HG03280 (cell line): ENCODE measurements around the gene MAP3K6.

Experiments used
- ATAC-seq: cut with Tn5 transposase; IDR thresholded peaks from one replicate; pipeline ENCODE4 v1.9.1; 2021; ENCODE audit warnings: mild to moderate bottlenecking, moderate library complexity; ENCODE audit not compliant: unreplicated experiment

The MAP3K6 gene

DNA sequence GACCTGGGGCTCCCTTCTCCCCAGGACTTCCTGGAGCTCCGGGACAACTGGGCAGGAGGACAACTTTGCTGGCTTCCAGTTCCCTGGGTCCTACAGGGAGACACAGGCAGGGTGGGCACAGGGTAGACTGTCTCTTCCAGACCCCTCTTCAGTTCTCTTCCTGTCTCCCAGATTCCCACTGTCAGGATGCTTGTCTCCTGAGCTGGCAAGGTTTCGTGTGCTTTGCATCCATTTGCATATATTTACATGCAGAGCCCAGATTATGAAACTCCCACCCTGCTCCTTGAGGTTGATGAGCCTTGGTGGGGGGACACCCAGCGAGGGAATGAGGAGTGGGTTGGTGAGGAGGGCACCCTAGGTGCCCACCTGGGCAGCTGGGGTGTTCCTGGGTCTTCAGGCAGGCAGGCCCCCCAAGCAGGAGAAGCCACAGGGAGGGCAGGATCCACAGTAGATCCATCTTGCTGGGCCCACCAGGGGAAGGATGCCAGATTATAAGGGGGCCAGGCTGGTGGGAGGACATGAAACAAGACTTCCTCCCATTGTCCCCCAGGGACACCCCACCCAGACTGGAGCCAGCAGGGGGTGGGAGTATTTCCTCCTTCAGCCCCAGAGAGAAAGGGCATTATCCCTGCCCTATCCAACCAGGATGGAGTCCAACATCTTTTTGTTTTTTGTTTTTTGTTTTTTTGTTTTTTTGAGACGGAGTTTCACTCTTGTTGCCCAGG is 7.8 kb upstream of the MAP3K6 start, which contains the start of gene FCN3:
TSS of gene FCN3 (minus strand) at position 463 of the 725 bp plus-strand sequence. CDS start at position 457, 6 bp downstream.
- ATAC-seq, result no peak

DNA sequence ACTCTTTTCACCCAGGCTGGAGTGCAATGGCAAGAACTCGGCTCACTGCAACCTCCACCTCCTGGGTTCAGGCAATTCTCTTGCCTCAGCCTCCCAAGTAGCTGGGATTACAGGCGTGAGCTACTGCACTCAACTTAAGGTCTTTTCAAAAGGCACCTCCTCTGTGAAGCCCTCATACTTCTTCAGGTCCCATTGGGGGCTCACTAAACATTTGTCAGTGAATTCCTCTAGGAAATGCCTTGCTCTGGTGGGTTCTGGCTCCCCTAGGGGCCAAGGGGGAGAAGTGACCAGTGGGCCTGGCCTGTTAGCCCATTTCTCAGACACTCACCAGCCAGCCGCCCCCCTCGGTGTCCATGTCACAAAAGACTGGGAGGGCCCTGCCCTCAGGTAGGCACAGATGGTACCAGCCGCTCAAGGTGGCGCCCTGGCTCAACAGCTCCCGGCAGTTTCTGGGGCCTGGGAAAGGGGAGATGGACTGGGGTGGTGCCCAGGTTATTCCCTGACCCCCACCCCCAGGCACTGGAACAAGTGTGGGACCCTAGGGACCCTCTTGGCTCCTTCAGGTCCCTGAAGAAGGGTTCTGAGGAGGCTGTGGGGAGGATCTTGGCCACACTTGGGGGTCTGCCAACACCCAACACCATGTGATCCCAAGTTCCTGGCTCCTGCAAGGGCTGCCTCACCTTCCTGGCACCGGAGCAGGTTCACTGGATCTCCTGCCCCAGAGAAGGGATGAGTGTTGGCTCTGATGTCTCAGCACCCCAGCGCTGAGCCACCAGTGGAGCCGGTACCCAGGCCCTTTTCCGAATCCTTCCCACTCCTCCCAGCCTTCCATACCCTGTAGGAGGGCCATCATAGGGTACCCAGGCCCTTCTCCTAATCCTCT is 6.3 kb upstream of the MAP3K6 start:
- ATAC-seq, result no peak

DNA sequence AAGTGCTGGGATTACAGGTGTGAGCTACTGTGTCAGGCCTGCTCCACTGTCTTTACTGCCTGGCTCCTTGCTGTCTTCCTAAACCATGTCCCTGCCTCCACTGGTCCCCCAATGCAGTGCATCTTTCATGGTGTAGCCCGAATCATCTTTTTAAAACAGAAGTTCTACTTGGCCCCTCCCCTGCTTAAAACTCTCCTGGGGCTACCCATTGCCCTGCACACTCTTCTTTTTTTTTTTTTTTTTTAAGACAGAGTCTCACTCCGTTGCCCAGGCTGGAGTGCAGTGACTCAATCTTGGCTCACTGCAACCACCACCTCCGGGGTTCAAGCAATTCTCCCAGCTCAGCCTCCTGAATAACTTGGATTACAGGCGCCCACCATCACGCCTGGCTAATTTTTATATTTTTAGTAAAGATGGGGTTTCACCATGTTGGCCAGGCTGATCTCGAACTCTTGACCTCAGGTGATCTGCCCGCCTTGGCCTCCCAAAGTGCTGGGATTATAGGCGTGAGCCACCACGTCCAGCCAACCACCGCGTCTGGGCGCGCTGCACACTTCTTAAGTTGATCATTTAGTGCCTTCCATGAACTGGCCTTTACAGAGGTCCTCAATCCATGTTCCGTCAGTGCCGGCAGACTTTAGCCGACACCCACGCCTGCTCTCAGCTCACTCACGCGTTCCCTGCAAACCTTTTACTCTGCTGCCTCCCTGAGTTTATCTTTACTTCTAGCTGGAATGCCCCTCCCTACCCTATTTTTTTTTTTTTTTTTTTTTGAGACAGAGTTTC is 5.5 kb upstream of the MAP3K6 start:
- ATAC-seq, result no peak

DNA sequence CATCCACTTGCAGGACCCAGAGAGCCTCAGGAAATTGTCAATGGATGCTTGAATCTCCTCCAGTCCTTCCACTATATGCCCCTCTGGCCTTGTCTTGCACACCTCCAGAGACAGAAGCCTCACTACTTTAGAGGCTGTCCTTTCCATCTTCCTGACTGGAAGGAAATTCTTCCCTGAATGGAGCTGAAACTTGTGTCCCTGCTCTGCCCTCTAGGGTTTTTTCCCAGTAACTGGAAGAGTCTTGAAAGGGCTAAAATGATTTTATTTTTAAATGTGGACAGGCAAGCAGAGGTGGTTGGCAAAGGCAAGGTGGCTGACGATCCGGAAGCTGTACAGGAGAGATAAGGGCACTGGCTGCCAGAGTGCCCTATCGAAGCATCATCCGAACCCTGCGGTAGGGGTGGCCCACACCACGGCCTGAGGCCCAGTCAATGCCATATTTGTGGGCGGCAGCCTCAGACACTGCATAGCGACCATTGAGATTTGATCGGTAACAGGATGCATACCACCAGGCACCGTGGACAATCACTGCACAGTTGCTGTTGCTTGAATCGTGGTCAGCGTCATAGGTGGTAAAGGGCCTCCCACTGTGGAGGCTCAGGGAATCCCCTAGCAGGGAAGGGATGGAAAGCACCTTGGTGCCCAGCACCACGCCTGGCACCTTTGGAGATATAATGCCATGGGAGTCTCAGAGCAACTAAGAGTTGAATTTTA is 2.3 kb upstream of the MAP3K6 start:
- no peak for ATAC-seq

DNA sequence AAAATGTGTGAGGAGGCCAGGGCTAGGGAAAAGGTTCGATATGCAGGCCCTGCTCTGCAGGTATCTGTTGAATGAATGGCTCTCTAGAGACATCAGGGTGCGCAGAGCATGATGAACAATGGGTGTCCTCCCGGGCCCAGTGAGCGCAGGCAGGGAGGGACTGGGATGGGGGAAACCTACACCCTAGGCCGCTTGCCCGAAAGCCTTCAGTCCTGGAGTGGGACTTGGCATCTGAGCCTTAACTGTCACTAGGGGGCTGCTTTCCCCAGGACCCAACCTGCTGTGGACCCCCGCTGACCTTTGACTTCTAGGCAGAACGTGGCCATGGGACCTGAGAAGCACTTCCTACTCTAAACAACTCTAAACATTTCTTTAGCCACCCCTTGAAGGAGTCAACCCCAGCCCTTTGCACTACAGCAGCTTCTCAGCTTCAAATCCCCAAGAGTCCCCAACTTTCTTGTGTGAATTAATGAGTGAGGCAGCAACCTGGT is 444 bp upstream of the MAP3K6 start:
- no peak for ATAC-seq

DNA sequence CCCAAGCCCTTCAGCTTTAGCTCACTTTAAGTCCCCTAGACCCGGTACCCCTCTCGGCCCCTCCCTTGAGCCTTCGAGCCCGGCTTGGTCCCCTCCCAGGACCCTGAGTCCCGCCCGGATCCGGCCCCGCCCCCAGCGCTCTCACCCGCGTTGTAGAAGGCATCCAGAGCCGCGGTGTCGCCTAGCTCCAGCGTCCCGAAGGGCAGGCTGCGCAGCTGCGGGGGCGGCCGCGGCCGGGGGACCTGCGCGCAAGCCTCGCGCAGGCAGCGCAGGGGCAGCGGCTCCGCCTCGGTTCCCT is 699 bp downstream of the MAP3K6 start:
- no peak for ATAC-seq

DNA sequence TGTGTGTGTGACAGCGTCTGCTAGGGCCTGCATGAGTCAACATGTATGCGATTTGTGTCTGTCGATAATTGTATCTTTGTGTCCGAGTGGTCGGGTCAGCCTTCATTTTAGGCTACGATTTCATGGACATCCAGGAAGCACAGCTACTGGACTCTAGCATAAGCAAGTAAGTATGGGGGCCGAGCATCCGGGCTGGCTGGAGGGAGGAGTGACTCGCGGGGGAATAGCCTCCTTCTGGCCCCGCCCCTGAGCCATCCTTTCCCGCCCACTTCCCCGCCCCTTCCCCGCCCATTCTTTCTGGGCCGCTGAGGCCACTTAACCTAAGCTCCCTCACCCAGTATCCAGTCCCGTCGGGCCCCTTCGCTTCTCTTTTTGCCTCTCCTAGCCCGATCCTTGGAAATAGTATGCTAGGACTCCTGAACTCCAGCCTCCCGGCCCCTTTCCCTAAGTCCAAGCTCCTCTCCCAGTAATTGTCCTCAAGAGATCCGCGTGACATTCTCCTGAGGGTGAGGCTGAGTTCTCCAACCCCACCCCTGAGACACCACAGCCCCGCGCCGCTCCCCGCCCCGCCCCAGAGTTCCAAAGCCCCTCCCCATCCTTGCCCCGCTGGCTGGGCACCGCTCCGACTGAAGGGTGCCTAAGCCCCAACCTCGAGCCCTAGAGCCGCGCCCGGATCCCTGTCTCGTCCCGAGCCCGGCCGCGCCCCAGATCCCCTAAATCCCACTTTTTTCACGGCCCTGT is 1.2 kb downstream of the MAP3K6 start:
- ATAC-seq, result no peak

DNA sequence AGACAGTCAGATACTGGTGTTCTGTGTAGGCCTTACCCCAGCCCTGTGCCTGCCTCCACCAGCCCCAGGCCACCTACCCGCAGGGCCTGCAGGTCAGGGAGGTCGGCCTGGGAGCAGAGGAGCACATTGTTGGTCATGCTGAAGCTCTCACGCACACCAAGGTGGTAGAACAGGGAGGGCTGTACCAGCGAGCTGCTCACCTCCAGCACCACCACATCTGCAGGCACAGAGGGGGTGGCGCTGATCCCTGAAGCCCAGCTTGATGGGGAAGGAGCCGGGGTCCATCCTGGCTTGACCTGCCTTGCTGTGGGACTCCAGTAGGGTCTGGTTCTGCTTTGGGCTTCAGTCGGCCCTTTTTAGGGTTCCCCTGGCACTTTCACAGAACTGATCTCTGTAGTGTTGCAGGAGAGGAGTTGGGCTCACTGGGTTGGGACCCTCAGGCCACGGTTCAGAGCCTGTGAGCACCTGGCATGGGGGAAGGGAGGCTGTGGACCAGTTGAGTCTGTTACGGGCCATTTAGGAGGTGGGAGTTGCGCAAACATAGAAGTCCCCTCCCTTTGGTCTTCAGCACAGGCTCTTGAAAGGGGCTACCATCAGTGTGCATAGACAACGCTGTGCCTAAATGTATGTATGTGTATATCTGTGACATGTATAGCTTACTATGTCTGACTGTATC is 1.9 kb downstream of the MAP3K6 start:
- no peak for ATAC-seq

DNA sequence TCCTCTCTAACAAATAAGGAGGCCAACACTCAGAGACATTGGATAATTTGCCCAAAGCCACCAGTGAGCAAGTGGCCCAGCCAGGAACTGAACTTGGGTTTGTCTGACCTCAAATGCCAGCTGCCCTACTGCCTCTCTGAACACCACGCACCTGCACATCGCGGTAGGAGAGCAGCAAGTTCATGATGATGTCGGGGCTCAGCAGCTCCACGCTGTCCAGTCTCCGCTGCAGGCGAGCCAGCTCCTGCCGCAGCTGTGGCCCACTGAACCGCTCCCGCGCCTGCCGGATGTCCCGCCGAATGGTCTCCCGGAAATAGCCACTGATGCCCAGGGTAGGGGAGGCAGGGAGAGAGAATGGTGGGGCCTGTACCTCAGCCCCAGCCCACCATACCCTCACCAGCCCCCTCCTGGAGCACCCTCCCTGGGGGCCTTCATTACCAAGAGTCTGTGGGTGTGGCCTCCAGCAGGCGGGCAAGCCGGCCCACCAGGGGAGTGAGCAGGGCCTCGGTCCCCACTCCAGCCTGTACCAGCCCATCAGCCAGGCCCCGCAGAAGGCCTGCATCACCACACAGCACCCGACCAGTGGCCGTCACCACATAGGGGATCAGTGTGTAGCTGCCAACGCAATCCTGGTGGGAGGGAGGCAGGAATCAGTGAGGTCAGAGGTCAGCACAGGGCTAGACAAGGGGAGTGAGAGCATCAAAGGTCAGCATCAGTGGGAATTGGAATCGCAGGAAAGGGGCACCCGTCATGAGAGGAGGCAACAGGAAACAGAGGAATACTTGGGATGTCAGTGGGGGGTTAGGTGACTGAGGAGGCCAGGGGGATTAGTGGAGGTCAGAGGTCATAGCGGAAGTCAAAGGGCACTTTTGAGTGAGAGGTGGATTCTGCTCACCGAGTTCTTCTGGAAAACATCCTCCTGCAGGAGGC is 2.7 kb downstream of the MAP3K6 start:
- ATAC-seq, result no peak

DNA sequence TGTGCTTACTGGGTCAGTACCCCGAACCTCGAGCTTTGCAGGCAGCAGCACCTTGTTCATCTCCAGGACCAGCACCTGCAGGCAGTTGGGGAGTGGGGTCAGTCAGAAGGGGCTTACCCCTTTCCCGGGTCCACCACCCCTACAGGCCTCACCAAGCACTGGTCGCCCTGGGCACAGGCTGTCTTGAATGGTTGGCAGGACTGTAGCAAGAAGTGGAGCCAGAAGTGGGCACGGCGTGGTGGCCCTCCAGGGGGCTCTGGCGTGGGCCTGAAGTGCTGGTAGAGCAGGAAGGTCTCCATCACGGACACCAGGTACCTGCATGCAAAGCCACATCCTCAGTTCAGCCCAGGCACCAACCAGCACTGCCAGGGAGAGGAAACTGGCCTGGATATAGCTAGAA is 5.2 kb downstream of the MAP3K6 start:
- no peak for ATAC-seq

DNA sequence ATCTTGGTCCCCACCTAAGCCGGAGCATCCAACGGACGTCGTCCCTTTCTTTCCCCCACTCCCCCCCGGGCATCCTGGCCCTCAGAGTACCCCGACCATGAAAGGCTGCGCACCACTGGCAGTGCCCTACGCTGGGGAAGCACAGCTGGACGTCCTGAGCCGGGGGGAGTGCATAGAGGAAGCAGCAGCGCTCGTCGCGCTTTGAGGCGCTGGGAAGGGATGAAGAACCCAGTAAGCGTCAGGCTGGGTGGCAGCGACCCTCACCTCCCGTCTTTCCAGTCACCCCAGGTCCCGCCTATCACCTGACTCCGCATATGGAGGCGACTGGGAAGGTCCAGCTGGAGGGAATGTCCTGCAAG is 5.7 kb downstream of the MAP3K6 start:
- ATAC-seq, result no peak

DNA sequence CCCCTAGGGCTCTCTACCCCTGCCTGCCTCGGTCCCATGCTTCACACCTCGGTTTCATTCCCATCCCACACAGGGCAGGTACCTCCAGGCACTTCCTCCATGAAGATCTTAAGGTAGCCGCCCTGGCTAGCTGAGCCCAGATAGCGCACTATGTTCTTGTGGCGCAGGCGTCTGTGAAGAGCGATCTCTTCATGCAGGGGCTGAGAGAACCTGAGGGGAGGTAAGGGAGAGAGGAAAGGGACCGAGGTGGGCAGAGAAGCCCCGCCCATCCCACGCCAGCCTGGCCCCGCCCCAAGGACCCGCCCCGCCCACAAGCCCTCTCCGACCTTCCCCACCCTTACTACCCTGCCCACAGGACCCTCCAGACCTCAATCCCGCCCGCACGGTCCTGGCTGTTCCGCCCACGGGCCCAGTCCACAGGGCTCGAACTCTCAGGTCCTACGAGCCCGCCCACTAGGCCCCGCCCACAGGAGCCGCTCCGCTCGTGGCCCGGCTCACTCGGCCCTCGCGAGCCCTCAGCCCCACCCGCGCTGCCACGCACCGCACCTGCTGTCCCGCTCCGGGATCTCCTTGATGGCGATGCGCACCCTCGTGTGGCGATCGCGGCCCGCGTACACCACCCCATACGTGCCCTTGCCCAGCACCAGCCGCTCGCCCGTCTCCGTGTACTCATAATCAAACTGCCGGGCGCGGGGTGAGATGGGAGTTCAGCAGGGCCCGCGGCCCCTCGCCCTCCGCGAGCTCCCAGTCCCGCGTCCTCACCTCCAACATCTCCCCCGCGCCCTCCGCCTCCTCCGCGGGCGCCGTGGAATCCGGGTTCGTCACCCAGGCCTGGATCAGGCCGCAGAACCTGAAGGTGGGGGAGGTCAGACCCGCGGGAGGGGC is 6.4 kb downstream of the MAP3K6 start:
- ATAC-seq, result no peak

DNA sequence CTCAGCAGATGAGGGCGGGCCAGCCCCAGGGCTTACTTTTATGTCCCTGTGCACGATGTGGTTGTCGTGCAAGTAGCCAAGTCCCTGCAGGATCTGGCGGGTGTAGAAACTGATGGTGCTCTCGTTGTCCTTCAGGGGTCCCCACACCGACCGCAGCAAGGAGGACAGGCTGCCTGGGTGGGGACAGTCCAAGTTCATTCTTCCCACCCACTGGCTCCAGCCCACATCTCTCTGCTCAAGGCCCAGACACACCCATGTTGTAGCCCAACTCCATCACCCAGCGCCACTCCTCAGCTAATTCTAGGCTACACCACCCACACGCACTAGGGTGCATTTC is 7.0 kb downstream of the MAP3K6 start:
- no peak for ATAC-seq

DNA sequence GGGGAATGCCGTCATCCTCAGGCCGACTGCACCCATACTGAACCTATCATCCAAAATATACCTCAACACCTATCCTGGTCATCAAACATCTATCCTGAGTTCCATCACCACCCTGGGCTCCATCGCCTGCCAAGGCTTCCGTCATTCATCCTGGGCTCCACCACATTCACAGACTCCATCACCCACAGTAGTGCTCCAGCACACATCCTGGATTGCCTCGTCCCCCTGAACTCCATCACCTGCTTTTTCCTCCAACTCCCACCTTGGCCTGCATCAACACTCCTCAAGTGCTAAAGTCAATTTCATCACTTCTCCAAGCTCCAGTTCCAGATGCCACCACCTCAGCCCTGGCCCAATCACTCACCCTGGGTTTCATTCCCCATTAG is 7.8 kb downstream of the MAP3K6 start:
- ATAC-seq, result no peak

DNA sequence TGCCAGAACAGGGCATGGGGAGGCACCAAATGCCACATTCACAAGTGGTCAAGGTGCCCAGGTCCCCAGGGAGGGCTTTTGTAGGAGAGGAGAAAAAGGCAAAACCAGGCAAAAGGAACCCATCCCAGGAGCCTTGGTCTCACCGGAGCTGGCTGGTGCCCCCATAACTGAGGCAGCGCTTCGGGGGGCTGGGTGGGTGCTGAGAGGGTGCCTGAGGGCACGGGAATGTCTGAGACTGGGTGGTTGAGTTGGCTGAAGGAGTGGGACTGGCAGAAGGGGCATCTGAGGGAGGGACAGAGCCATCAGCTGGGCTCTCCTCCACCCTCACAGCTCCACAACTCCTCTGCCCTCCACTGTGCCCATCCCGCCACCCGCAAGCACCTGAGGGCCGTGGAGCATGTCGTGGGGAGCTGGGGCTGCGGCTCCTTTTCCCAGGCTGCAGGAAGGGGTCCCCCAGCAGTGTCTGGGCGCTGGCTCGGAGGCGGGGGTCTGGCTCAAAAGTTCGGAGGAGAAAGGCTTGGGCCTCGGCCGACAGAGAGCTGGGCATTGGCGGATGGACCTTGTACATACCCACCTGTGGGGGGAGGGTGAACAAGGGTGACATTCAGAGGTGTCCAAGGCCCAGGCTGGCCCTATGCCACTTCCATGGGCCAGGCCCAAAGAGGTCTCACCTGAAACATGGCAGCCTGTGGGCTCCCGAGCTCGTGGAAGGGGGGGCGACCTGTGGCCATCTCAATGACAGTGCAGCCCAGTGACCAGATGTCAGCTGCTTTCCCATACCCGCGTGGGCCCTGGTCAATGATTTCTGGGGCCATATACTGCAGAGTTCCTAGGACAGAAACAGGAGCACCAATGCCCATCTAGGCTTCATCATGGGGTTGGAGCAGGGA is 8.5 kb downstream of the MAP3K6 start:
- no peak for ATAC-seq

DNA sequence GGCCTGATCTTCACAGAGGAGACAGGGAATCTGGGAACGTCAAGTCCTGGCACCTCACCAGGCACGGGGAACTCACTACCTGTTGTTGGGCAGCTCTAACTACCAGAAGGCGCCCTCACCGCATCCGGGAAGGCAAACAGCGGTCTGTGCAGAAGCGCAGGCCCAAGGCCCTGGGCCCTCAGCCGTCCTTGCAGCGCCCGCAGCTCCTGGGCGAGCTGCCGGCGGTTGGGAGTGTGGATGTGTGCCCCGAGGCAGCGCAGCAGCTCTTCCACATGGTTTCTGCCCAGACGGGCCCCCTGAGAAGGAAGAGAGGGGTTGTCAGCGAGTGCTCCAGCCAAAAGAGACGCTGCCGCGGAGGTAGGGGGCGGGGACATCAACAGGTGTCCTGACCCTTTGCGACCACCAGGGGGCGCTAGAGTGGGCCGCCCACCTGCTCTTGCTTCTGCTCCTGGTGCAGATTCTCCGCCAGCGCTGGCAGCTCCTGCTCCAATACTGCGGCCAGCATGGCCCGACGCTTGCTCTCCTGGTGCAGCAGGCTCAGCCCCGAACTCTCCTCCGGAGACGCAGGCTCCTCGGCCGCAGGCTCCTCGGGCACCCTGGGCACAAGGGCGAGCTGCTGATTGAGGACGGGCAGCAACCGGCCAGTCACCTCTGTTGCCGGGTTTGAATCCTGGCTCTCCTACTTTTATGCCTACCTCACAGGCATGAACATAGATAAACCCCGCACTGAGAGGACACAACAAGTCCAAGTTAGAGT is 9.3 kb downstream of the MAP3K6 start:
- no peak for ATAC-seq
